ENCODE measurements around the gene MAPK4.

DNA sequence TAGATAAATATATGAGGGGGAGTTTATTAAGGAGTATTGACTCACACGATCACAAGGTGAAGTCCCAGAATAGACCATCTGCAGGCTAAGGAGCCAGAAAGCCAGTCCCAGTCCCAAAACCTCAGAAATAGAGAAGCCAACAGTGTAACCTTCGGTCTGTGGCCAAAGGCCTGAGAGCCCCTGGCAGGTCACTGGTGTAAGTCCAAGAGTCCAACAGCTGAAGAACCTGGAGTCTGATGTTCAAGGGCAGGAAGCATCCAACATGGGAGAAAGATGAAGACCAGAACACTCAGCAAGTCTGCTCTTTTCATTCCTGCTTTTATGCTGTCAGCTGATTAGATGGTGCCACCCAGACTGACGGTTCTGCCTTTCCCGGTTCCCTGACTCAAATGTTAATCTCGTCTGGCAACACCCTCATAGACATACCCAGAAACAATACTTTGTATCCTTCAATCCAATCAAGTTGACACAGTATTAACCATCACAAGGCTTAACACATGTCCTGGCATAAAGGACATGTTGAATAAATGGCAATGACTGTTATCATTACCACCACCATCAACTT is 56.7 kb downstream of the MAPK4 start:
- TF ChIP-seq, protein P1, sequence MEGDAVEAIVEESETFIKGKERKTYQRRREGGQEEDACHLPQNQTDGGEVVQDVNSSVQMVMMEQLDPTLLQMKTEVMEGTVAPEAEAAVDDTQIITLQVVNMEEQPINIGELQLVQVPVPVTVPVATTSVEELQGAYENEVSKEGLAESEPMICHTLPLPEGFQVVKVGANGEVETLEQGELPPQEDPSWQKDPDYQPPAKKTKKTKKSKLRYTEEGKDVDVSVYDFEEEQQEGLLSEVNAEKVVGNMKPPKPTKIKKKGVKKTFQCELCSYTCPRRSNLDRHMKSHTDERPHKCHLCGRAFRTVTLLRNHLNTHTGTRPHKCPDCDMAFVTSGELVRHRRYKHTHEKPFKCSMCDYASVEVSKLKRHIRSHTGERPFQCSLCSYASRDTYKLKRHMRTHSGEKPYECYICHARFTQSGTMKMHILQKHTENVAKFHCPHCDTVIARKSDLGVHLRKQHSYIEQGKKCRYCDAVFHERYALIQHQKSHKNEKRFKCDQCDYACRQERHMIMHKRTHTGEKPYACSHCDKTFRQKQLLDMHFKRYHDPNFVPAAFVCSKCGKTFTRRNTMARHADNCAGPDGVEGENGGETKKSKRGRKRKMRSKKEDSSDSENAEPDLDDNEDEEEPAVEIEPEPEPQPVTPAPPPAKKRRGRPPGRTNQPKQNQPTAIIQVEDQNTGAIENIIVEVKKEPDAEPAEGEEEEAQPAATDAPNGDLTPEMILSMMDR (IDR thresholded peaks at IDR 0.05; ENCODE audit: low read depth, low read length) = no peak
- no peak for TF ChIP-seq EZH2phosphoT487 (IDR thresholded peaks at IDR 0.05; ENCODE audit: low read depth)

Data from OCI-LY3 (cell line).